Measurements from ENCODE around the gene PROS1. TPM values are rescaled to one million over a fixed set of nuclear protein-coding genes. Genes with fewer than 3 reads are reported as not detected.

PROS1 gene
- total and polyA plus RNA-seq, 2 of the 8 experiments (the other 6 are each of a cell fraction or from before 2014, with no cell fraction given) = 0.65 to 2.5 TPM

- TF ChIP-seq, protein P1, sequence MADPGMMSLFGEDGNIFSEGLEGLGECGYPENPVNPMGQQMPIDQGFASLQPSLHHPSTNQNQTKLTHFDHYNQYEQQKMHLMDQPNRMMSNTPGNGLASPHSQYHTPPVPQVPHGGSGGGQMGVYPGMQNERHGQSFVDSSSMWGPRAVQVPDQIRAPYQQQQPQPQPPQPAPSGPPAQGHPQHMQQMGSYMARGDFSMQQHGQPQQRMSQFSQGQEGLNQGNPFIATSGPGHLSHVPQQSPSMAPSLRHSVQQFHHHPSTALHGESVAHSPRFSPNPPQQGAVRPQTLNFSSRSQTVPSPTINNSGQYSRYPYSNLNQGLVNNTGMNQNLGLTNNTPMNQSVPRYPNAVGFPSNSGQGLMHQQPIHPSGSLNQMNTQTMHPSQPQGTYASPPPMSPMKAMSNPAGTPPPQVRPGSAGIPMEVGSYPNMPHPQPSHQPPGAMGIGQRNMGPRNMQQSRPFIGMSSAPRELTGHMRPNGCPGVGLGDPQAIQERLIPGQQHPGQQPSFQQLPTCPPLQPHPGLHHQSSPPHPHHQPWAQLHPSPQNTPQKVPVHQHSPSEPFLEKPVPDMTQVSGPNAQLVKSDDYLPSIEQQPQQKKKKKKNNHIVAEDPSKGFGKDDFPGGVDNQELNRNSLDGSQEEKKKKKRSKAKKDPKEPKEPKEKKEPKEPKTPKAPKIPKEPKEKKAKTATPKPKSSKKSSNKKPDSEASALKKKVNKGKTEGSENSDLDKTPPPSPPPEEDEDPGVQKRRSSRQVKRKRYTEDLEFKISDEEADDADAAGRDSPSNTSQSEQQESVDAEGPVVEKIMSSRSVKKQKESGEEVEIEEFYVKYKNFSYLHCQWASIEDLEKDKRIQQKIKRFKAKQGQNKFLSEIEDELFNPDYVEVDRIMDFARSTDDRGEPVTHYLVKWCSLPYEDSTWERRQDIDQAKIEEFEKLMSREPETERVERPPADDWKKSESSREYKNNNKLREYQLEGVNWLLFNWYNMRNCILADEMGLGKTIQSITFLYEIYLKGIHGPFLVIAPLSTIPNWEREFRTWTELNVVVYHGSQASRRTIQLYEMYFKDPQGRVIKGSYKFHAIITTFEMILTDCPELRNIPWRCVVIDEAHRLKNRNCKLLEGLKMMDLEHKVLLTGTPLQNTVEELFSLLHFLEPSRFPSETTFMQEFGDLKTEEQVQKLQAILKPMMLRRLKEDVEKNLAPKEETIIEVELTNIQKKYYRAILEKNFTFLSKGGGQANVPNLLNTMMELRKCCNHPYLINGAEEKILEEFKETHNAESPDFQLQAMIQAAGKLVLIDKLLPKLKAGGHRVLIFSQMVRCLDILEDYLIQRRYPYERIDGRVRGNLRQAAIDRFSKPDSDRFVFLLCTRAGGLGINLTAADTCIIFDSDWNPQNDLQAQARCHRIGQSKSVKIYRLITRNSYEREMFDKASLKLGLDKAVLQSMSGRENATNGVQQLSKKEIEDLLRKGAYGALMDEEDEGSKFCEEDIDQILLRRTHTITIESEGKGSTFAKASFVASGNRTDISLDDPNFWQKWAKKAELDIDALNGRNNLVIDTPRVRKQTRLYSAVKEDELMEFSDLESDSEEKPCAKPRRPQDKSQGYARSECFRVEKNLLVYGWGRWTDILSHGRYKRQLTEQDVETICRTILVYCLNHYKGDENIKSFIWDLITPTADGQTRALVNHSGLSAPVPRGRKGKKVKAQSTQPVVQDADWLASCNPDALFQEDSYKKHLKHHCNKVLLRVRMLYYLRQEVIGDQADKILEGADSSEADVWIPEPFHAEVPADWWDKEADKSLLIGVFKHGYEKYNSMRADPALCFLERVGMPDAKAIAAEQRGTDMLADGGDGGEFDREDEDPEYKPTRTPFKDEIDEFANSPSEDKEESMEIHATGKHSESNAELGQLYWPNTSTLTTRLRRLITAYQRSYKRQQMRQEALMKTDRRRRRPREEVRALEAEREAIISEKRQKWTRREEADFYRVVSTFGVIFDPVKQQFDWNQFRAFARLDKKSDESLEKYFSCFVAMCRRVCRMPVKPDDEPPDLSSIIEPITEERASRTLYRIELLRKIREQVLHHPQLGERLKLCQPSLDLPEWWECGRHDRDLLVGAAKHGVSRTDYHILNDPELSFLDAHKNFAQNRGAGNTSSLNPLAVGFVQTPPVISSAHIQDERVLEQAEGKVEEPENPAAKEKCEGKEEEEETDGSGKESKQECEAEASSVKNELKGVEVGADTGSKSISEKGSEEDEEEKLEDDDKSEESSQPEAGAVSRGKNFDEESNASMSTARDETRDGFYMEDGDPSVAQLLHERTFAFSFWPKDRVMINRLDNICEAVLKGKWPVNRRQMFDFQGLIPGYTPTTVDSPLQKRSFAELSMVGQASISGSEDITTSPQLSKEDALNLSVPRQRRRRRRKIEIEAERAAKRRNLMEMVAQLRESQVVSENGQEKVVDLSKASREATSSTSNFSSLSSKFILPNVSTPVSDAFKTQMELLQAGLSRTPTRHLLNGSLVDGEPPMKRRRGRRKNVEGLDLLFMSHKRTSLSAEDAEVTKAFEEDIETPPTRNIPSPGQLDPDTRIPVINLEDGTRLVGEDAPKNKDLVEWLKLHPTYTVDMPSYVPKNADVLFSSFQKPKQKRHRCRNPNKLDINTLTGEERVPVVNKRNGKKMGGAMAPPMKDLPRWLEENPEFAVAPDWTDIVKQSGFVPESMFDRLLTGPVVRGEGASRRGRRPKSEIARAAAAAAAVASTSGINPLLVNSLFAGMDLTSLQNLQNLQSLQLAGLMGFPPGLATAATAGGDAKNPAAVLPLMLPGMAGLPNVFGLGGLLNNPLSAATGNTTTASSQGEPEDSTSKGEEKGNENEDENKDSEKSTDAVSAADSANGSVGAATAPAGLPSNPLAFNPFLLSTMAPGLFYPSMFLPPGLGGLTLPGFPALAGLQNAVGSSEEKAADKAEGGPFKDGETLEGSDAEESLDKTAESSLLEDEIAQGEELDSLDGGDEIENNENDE (IDR thresholded peaks at IDR 0.05; ENCODE audit: insufficient replicate concordance, low read length) = no peak
- TF ChIP-seq TEAD4 (IDR thresholded peaks at IDR 0.05; ENCODE audit: low read depth, low read length) (no peak), SIRT6 (IDR thresholded peaks at IDR 0.05; ENCODE audit: low read length) (no peak), YY1 (IDR thresholded peaks at IDR 0.05; ENCODE audit: low read depth, low read length) (no peak), ATF3 (IDR thresholded peaks at IDR 0.05; ENCODE audit: insufficient read depth, low read depth, low read length) (no peak), RFX5 (IDR thresholded peaks at IDR 0.05; ENCODE audit: borderline replicate concordance, low read depth, low read length) (no peak), NRF1 (IDR thresholded peaks at IDR 0.05; ENCODE audit: low read depth, low read length) (0 out of 2 replicates have a peak, but pooled peaks have one; percentile 25), CREB1 (IDR thresholded peaks at IDR 0.05) (peak; percentile 92), SP4 (IDR thresholded peaks at IDR 0.05; ENCODE audit: low read length) (no peak), KDM1A (IDR thresholded peaks at IDR 0.05; ENCODE audit: borderline replicate concordance, low read length) (no peak), HDAC6 (IDR thresholded peaks at IDR 0.05; ENCODE audit: low read depth, low read length) (no peak)
These were observed 6.4 kb upstream of the PROS1 start, which contains the start of gene ARL13B (continued) for GRCh38 chr3:93979850-93980676.
